AG08395 (cell line): Measurements from ENCODE around the gene MGAT3.
"Not testable (repeated sequence)": the region's sequence is repeated elsewhere in the genome, so short reads cannot be mapped to it uniquely, and the experiment has no call there.

ENCODE experiments used
- DNase-seq: peaks from one replicate; pipeline ENCODE4 v3.0.0; 2012; ENCODE audit warnings: mixed read lengths, low spot score

MGAT3 gene

GRCh38 chr22:39490966-39491680 is 34.3 kb downstream of the MGAT3 start:
- no peak for DNase-seq

GRCh38 chr22:39491696-39492095 is 34.9 kb downstream of the MGAT3 start:
- no peak for DNase-seq

- DNase-seq: no peak
Measured at GRCh38 chr22:39492186-39492585, 35.4 kb downstream of the MGAT3 start.

- peak; percentile 95 for DNase-seq
Measured at GRCh38 chr22:39493759-39494158, 36.9 kb downstream of the MGAT3 start.

- no peak for DNase-seq
Measured at GRCh38 chr22:39494471-39495120, 37.8 kb downstream of the MGAT3 start.

- peak; percentile 63 for DNase-seq
Measured at GRCh38 chr22:39496131-39496838, 39.5 kb downstream of the MGAT3 start.

DNA sequence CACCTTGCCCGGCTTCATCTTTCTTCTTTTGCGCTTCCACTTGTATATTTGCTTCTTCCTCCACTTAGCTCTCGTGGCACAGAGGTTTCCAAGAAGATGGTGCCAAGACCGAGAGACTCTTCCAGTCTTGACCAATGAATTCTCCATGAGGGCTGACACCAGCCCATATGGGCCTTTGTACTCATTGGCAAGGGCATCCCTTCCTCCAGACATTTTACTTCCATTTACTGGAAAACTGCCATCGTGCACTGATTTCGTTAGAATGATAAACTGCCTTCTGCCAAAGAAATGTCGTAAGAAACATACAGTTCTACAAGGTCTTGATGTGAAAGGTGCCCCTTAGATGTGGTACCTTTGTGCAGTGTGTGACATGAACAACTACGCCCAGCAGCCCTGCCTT is 40.6 kb downstream of the MGAT3 start:
- no peak for DNase-seq

DNA sequence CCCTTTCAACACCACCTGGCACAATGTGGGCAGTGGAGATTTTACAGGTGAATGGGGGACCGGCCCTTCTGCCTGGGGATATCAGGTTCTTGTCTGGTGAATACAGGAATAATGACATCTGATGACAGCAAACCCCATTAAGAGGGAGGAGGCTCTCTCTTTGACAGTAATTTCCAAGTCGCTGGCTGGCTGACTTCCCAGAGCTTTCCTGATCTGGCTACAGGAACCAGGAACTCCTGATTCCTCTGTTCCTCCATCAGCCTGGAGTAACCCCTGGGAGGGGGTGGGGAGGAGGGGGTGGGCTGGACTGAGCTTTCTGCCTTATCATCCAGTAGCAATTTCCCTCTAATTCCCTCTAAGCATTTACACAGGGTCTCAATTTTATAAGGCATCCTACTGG is 41.6 kb downstream of the MGAT3 start:
- no peak for DNase-seq

- DNase-seq: no peak
Measured at GRCh38 chr22:39498802-39499201, 42.0 kb downstream of the MGAT3 start.

GRCh38 chr22:39500101-39500500 is 43.3 kb downstream of the MGAT3 start:
- no peak for DNase-seq

GRCh38 chr22:39501644-39502108 is 44.9 kb downstream of the MGAT3 start:
- DNase-seq: no peak

- DNase-seq: peak; percentile 97
Measured at GRCh38 chr22:39502109-39502788, 45.4 kb downstream of the MGAT3 start, which contains the start of gene MIEF1. Gene MIEF1 (plus strand): TSS chr22:39502290. CDS start chr22:39511295, 9,005 bp downstream.

DNA sequence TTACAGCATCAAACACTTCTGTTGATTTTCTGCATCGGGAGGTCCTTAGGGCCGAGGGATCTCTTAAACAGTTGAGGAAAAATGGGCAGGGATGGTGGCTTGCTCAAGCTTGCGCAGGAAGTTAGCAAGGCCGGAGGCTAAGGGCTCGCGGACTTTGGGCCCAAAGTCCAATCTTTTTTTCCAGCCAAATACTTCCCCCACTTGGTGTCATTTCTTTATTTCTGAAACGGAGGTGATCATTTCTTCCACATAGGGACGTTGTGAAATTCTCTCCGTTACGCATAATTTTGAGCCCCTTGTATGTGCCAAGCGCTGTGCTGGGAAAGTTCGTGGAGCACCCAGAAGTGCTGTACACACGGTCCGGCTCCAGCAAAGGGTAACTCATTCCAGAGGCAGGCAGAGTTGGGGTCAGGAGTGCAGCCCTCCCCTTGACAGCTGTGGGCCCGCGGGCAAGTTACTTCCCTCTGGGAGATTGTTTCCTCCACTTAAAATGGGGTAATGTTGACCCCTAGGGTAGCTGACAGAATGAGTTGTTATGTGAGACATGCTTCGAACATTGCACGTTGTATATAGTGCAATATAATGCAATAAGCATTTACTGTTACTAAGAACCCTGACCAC is 46.1 kb downstream of the MGAT3 start:
- DNase-seq: no peak

- DNase-seq: no peak
Measured at GRCh38 chr22:39503630-39504029, 46.8 kb downstream of the MGAT3 start.

GRCh38 chr22:39504071-39504470 is 47.3 kb downstream of the MGAT3 start:
- DNase-seq: no peak

- DNase-seq: not testable (repeated sequence)
Measured at GRCh38 chr22:39507021-39507420, 50.2 kb downstream of the MGAT3 start.

- no peak for DNase-seq
Measured at GRCh38 chr22:39508393-39508792, 51.6 kb downstream of the MGAT3 start.

- no peak for DNase-seq
Measured at GRCh38 chr22:39510529-39511149, 53.8 kb downstream of the MGAT3 start.

- DNase-seq: no peak
Measured at GRCh38 chr22:39511226-39511625, 54.4 kb downstream of the MGAT3 start.

GRCh38 chr22:39512026-39512425 is 55.2 kb downstream of the MGAT3 start:
- DNase-seq: no peak

GRCh38 chr22:39513791-39514190 is 57.0 kb downstream of the MGAT3 start:
- no peak for DNase-seq
